Measurements from ENCODE around the gene COG4.

DNA sequence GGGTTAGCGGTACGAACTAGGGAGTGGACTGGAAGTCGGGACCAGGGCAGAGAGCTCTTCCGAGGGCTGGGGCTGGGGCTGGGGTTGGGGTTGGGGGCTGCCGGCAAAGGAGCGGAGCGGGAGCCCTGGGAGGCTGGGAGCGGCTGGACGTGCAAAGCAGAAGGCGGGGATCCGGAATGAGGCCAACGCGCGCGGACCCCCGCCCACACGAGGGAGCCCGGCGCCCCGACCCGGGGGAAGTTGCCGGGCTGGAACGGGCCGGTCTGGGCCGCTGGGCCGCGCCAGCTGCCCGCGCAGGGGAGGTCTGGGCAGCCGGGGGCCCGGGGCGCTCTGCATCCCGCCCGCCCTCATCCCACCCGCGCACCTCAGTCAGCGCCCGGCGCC lies 84.8 kb downstream of the COG4 start:
- TF ChIP-seq, protein P1, sequence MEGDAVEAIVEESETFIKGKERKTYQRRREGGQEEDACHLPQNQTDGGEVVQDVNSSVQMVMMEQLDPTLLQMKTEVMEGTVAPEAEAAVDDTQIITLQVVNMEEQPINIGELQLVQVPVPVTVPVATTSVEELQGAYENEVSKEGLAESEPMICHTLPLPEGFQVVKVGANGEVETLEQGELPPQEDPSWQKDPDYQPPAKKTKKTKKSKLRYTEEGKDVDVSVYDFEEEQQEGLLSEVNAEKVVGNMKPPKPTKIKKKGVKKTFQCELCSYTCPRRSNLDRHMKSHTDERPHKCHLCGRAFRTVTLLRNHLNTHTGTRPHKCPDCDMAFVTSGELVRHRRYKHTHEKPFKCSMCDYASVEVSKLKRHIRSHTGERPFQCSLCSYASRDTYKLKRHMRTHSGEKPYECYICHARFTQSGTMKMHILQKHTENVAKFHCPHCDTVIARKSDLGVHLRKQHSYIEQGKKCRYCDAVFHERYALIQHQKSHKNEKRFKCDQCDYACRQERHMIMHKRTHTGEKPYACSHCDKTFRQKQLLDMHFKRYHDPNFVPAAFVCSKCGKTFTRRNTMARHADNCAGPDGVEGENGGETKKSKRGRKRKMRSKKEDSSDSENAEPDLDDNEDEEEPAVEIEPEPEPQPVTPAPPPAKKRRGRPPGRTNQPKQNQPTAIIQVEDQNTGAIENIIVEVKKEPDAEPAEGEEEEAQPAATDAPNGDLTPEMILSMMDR (IDR thresholded peaks at IDR 0.05), result no peak
- TF ChIP-seq ZFX (IDR thresholded peaks at IDR 0.05; ENCODE audit: borderline replicate concordance), result no peak

Measured in 22Rv1 (cell line).